GM23338 (cell line): ENCODE data around the gene PPP2R5C. TPM values are rescaled to one million over a fixed set of nuclear protein-coding genes. Genes with fewer than 3 reads are reported as not detected.
A peak's percentile ranks its signal among the peaks of the same experiment; 100 is the strongest.

Experiments
- ATAC-seq: fragments of 200-7000 bp; cut with Tn5 transposase; 3 replicates; pipeline ENCODE4 v1.9.1; 2020
- DNase-seq: peaks from one replicate; pipeline ENCODE4 v3.0.0-alpha.2; 2015; ENCODE audit warnings: low spot score
- H2AFZ ChIP-seq: fragments of 200-600 bp; sonication (generic); 2 replicates; pipeline ENCODE4 v1.8.0; 2016; ENCODE audit warnings: antibody characterized with exemption, mild to moderate bottlenecking, moderate library complexity
- H3F3A ChIP-seq: fragments of 200-600 bp; sonication (generic); replicated peaks from 2 replicates; pipeline ENCODE4 v1.8.0; 2017; ENCODE audit warnings: antibody characterized with exemption, mixed run types, low read depth
- H3K27ac ChIP-seq: fragments of 200-600 bp; sonication (generic); 2 replicates; pipeline ENCODE4 v1.6.1; 2016; ENCODE audit warnings: low read depth
- H3K27me3 ChIP-seq: fragments of 200-600 bp; sonication (generic); 2 replicates; pipeline ENCODE4 v1.8.0; 2016; ENCODE audit warnings: mild to moderate bottlenecking, mixed run types, moderate library complexity; ENCODE audit not compliant: insufficient read depth
- H3K36me3 ChIP-seq: fragments of 200-600 bp; sonication (generic); 2 replicates; pipeline ENCODE4 v1.8.0; 2016; ENCODE audit warnings: mild to moderate bottlenecking; ENCODE audit not compliant: insufficient read depth
- H3K4me1 ChIP-seq: fragments of 200-600 bp; sonication (generic); 2 replicates; pipeline ENCODE4 v1.8.0; 2016; ENCODE audit warnings: mild to moderate bottlenecking, moderate library complexity; ENCODE audit not compliant: insufficient read depth
- H3K4me2 ChIP-seq: fragments of 200-600 bp; sonication (generic); 2 replicates; pipeline ENCODE4 v1.7.1; 2017; ENCODE audit warnings: mixed run types
- H3K4me3 ChIP-seq: fragments of 200-600 bp; sonication (generic); 2 replicates; pipeline ENCODE4 v1.6.1; 2016; ENCODE audit warnings: mixed run types
- H3K79me2 ChIP-seq: fragments of 200-600 bp; sonication (generic); replicated peaks from 2 replicates; pipeline ENCODE4 v1.8.0; 2017; ENCODE audit warnings: mild to moderate bottlenecking; ENCODE audit not compliant: insufficient read depth
- H3K9me2 ChIP-seq: fragments of 200-600 bp; sonication (generic); 2 replicates; pipeline ENCODE4 v1.8.0; 2017; ENCODE audit not compliant: insufficient read depth
- H4K20me1 ChIP-seq: fragments of 200-600 bp; sonication (generic); replicated peaks from 2 replicates; pipeline ENCODE4 v1.8.0; 2017; ENCODE audit warnings: mild to moderate bottlenecking; ENCODE audit not compliant: insufficient read depth
- H3K27ac Mint-ChIP-seq: 2 replicates; pipeline ENCODE4 v1.8.0; 2020; ENCODE audit warnings: inconsistent platforms, mild to moderate bottlenecking, moderate library complexity, mixed read lengths
- H3K27me3 Mint-ChIP-seq: 3 replicates; pipeline ENCODE4 v1.8.0; 2022; ENCODE audit warnings: low read depth, mild to moderate bottlenecking, moderate library complexity, mixed read lengths, inconsistent platforms; ENCODE audit not compliant: insufficient read depth, poor library complexity
- H3K36me3 Mint-ChIP-seq: 3 replicates; pipeline ENCODE4 v1.8.0; 2021; ENCODE audit warnings: low read depth, mild to moderate bottlenecking, inconsistent platforms, moderate library complexity, mixed read lengths
- H3K4me1 Mint-ChIP-seq: 3 replicates; pipeline ENCODE4 v1.8.0; 2020; ENCODE audit warnings: mild to moderate bottlenecking, inconsistent platforms, mixed read lengths
- H3K4me3 Mint-ChIP-seq: 3 replicates; pipeline ENCODE4 v1.8.0; 2021; ENCODE audit warnings: moderate library complexity, mild to moderate bottlenecking, inconsistent platforms, mixed read lengths
- H3K9me3 Mint-ChIP-seq: 3 replicates; pipeline ENCODE4 v1.8.0; 2020; ENCODE audit warnings: moderate library complexity, mild to moderate bottlenecking, inconsistent platforms, mixed read lengths
- CREB1 ChIP-seq: fragments of 250-450 bp; sonication (Bioruptor Pico); IDR thresholded peaks from 2 replicates; pipeline ENCODE4 v1.5.0; 2020; ENCODE audit warnings: low read depth, mild to moderate bottlenecking, moderate library complexity
- EZH2 ChIP-seq: fragments of 200-600 bp; sonication (generic); IDR thresholded peaks from one replicate; pipeline ENCODE4 v1.8.0; 2017; ENCODE audit warnings: antibody characterized with exemption, mild to moderate bottlenecking, low read depth; ENCODE audit not compliant: unreplicated experiment
- EZH2phosphoT487 ChIP-seq: fragments of 200-600 bp; sonication (generic); IDR thresholded peaks from one replicate; pipeline ENCODE4 v1.8.1; 2018; ENCODE audit warnings: antibody characterized with exemption; ENCODE audit not compliant: unreplicated experiment
- JUNB ChIP-seq: IDR thresholded peaks from one replicate; pipeline ENCODE4 v1.6.1; 2016; ENCODE audit warnings: antibody characterized with exemption; ENCODE audit not compliant: unreplicated experiment
- NANOG ChIP-seq: IDR thresholded peaks from 2 replicates; pipeline ENCODE4 v1.6.1; 2016; ENCODE audit warnings: antibody characterized with exemption, borderline replicate concordance
- POLR2AphosphoS5 ChIP-seq: IDR thresholded peaks from 2 replicates; pipeline ENCODE4 v1.6.1; 2016; ENCODE audit warnings: antibody characterized with exemption, low read depth
- STAT1 ChIP-seq: IDR thresholded peaks from one replicate; pipeline ENCODE4 v1.6.1; 2016; ENCODE audit warnings: antibody characterized with exemption; ENCODE audit not compliant: unreplicated experiment
- ZNF114 ChIP-seq: fragments of 250-450 bp; sonication (Bioruptor Pico); IDR thresholded peaks from 2 replicates; pipeline ENCODE4 v1.5.0; 2020; ENCODE audit warnings: mild to moderate bottlenecking, moderate library complexity
- ZNF331 ChIP-seq: fragments of 250-450 bp; sonication (Bioruptor Pico); IDR thresholded peaks from 2 replicates; pipeline ENCODE4 v1.5.0; 2020; ENCODE audit warnings: low read depth, mild to moderate bottlenecking, moderate library complexity
- polyA plus RNA-seq: library from polyadenylated mRNA; unstranded; fragments of >200 nt; fragmentation: Nextera tagmentation; extraction: Ambion mirVana; gene quantifications from 2 replicates; pipeline ENCODE4 v1.2.1, GENCODE V29; 2016
- total RNA-seq: library from RNA; depleted of rRNA; stranded (reverse); fragments of >200 nt; shearing (Covaris generic); gene quantifications from 2 replicates; pipeline ENCODE4 v1.2.3, GENCODE V29; 2014
- TF ChIP-seq, protein P1 (sequence below): fragments of 250-450 bp; sonication (Bioruptor Pico); IDR thresholded peaks from 2 replicates; pipeline ENCODE4 v1.5.0; 2020; ENCODE audit warnings: mild to moderate bottlenecking, moderate library complexity
- TF ChIP-seq, protein P2 (sequence below): IDR thresholded peaks from one replicate; pipeline ENCODE4 v1.6.1; 2018; ENCODE audit warnings: antibody characterized with exemption; ENCODE audit not compliant: unreplicated experiment
- TF ChIP-seq, protein P3 (sequence below), 2 experiments: fragments of 200-600 bp in 1 of 2; sonication (generic) in 1 of 2; conservative IDR thresholded peaks; 2 replicates each; pipeline versions ENCODE4 v1.5.1 to v1.6.1; 2016 to 2017; ENCODE audit warnings: antibody characterized with exemption in 2 of 2, low read depth in 2 of 2, mild to moderate bottlenecking in 2 of 2, moderate library complexity in 1 of 2
- TF ChIP-seq, protein P4 (sequence below): IDR thresholded peaks from 2 replicates; pipeline ENCODE4 v1.6.1; 2016; ENCODE audit warnings: antibody characterized with exemption

PPP2R5C gene
- total and polyA plus RNA-seq, 2 experiments from 2014 or later, result 75.4 to 79.7 TPM

DNA sequence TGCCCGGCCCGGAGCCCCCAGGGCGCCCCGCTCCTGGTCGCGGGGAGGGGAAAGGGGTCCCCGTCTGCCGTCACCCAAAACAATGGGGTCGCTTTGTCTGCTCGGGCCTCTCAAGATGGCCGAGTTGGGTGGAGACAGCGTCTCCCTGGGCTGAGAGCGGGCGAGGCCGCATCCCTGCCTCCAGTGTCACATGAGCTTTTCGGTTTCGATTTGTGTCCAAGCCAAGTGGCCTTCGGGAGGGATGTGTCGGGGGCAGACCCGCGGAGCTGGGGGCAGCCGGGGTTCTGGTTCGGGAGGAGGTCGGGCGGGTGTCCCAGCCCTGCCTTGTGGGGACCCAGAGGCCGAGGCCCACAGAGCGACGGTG lies 203.7 kb downstream of the PPP2R5C start:
- H3K27me3 ChIP-seq, result peaks cover 25% of the 10 kb centered on the region; the same call in 1 of the 2 replicates
- peaks cover 52% of the 10 kb centered on the region for H3K79me2 ChIP-seq
- no peaks in the 10 kb centered on the region for H3K9me2 ChIP-seq
- H3K36me3 ChIP-seq, result no peaks in the 10 kb centered on the region
- peaks cover 14% of the 10 kb centered on the region for H3K36me3 Mint-ChIP-seq
- H3K27ac Mint-ChIP-seq, result peak overlapping the region; percentile 81
- peak overlapping the region; percentile 91 for H3K4me3 Mint-ChIP-seq
- DNase-seq (peak; percentile 78), ATAC-seq (peak; percentile 40)
- peak overlapping the region; percentile 72; the same call in 1 of the 2 replicates for H2AFZ ChIP-seq
- H3K4me1 Mint-ChIP-seq, result peaks cover 25% of the 10 kb centered on the region; the same call in 2 of the 3 replicates
- peak overlapping the region; percentile 99 for H3K4me2 ChIP-seq
- H4K20me1 ChIP-seq, result peaks cover 16% of the 10 kb centered on the region
- TF ChIP-seq ZNF114 (CRISPR knock-in tag) (no peak), ZNF331 (CRISPR knock-in tag) (no peak), EZH2 (no peak), STAT1 (no peak), POLR2AphosphoS5 (no peak), EZH2phosphoT487 (no peak), JUNB (no peak), CREB1 (CRISPR knock-in tag) (no peak), NANOG (no peak)
- TF ChIP-seq, protein P1, sequence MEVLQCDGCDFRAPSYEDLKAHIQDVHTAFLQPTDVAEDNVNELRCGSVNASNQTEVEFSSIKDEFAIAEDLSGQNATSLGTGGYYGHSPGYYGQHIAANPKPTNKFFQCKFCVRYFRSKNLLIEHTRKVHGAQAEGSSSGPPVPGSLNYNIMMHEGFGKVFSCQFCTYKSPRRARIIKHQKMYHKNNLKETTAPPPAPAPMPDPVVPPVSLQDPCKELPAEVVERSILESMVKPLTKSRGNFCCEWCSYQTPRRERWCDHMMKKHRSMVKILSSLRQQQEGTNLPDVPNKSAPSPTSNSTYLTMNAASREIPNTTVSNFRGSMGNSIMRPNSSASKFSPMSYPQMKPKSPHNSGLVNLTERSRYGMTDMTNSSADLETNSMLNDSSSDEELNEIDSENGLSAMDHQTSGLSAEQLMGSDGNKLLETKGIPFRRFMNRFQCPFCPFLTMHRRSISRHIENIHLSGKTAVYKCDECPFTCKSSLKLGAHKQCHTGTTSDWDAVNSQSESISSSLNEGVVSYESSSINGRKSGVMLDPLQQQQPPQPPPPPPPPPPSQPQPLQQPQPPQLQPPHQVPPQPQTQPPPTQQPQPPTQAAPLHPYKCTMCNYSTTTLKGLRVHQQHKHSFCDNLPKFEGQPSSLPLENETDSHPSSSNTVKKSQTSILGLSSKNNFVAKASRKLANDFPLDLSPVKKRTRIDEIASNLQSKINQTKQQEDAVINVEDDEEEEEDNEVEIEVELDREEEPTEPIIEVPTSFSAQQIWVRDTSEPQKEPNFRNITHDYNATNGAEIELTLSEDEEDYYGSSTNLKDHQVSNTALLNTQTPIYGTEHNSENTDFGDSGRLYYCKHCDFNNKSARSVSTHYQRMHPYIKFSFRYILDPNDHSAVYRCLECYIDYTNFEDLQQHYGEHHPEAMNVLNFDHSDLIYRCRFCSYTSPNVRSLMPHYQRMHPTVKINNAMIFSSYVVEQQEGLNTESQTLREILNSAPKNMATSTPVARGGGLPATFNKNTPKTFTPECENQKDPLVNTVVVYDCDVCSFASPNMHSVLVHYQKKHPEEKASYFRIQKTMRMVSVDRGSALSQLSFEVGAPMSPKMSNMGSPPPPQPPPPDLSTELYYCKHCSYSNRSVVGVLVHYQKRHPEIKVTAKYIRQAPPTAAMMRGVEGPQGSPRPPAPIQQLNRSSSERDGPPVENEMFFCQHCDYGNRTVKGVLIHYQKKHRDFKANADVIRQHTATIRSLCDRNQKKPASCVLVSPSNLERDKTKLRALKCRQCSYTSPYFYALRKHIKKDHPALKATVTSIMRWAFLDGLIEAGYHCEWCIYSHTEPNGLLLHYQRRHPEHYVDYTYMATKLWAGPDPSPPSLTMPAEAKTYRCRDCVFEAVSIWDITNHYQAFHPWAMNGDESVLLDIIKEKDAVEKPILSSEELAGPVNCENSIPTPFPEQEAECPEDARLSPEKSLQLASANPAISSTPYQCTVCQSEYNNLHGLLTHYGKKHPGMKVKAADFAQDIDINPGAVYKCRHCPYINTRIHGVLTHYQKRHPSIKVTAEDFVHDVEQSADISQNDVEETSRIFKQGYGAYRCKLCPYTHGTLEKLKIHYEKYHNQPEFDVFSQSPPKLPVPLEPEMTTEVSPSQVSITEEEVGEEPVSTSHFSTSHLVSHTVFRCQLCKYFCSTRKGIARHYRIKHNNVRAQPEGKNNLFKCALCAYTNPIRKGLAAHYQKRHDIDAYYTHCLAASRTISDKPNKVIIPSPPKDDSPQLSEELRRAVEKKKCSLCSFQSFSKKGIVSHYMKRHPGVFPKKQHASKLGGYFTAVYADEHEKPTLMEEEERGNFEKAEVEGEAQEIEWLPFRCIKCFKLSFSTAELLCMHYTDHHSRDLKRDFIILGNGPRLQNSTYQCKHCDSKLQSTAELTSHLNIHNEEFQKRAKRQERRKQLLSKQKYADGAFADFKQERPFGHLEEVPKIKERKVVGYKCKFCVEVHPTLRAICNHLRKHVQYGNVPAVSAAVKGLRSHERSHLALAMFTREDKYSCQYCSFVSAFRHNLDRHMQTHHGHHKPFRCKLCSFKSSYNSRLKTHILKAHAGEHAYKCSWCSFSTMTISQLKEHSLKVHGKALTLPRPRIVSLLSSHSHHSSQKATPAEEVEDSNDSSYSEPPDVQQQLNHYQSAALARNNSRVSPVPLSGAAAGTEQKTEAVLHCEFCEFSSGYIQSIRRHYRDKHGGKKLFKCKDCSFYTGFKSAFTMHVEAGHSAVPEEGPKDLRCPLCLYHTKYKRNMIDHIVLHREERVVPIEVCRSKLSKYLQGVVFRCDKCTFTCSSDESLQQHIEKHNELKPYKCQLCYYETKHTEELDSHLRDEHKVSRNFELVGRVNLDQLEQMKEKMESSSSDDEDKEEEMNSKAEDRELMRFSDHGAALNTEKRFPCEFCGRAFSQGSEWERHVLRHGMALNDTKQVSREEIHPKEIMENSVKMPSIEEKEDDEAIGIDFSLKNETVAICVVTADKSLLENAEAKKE, result no peak
- TF ChIP-seq, protein P2, sequence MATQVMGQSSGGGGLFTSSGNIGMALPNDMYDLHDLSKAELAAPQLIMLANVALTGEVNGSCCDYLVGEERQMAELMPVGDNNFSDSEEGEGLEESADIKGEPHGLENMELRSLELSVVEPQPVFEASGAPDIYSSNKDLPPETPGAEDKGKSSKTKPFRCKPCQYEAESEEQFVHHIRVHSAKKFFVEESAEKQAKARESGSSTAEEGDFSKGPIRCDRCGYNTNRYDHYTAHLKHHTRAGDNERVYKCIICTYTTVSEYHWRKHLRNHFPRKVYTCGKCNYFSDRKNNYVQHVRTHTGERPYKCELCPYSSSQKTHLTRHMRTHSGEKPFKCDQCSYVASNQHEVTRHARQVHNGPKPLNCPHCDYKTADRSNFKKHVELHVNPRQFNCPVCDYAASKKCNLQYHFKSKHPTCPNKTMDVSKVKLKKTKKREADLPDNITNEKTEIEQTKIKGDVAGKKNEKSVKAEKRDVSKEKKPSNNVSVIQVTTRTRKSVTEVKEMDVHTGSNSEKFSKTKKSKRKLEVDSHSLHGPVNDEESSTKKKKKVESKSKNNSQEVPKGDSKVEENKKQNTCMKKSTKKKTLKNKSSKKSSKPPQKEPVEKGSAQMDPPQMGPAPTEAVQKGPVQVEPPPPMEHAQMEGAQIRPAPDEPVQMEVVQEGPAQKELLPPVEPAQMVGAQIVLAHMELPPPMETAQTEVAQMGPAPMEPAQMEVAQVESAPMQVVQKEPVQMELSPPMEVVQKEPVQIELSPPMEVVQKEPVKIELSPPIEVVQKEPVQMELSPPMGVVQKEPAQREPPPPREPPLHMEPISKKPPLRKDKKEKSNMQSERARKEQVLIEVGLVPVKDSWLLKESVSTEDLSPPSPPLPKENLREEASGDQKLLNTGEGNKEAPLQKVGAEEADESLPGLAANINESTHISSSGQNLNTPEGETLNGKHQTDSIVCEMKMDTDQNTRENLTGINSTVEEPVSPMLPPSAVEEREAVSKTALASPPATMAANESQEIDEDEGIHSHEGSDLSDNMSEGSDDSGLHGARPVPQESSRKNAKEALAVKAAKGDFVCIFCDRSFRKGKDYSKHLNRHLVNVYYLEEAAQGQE, result no peak
- TF ChIP-seq, protein P3, sequence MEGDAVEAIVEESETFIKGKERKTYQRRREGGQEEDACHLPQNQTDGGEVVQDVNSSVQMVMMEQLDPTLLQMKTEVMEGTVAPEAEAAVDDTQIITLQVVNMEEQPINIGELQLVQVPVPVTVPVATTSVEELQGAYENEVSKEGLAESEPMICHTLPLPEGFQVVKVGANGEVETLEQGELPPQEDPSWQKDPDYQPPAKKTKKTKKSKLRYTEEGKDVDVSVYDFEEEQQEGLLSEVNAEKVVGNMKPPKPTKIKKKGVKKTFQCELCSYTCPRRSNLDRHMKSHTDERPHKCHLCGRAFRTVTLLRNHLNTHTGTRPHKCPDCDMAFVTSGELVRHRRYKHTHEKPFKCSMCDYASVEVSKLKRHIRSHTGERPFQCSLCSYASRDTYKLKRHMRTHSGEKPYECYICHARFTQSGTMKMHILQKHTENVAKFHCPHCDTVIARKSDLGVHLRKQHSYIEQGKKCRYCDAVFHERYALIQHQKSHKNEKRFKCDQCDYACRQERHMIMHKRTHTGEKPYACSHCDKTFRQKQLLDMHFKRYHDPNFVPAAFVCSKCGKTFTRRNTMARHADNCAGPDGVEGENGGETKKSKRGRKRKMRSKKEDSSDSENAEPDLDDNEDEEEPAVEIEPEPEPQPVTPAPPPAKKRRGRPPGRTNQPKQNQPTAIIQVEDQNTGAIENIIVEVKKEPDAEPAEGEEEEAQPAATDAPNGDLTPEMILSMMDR (conservative IDR thresholded peaks at IDR 0.05; ENCODE audit: low read depth in 2 of 2), result no peak
- TF ChIP-seq, protein P4, sequence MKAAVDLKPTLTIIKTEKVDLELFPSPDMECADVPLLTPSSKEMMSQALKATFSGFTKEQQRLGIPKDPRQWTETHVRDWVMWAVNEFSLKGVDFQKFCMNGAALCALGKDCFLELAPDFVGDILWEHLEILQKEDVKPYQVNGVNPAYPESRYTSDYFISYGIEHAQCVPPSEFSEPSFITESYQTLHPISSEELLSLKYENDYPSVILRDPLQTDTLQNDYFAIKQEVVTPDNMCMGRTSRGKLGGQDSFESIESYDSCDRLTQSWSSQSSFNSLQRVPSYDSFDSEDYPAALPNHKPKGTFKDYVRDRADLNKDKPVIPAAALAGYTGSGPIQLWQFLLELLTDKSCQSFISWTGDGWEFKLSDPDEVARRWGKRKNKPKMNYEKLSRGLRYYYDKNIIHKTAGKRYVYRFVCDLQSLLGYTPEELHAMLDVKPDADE, result no peak
- H3K9me3 Mint-ChIP-seq, result no peaks in the 10 kb centered on the region
- 0 out of 2 replicates have a peak overlapping the region, but pooled peaks have one; percentile 14 for H3K27ac ChIP-seq
- H3K27me3 Mint-ChIP-seq, result peaks cover 21% of the 10 kb centered on the region
- peak overlapping the region; percentile 97 for H3K4me3 ChIP-seq
- H3F3A ChIP-seq, result 0 out of 2 replicates have a peak, but pooled peaks cover 5% of the 10 kb centered on the region
- peaks cover 12% of the 10 kb centered on the region for H3K4me1 ChIP-seq
